Tibial artery (tissue), 4 donors: ENCODE results near the gene BABAM2.

Experiments used
- DNase-seq, 2 donors: peaks; one replicate each; pipeline ENCODE4 v3.0.0-alpha.2; 2019
- H3K27ac ChIP-seq, 2 donors: fragments of 200-600 bp; sonication (generic) in 1 of 2; 1 replicate in 1 of 2; 2 replicates in 1 of 2; pipeline ENCODE4 v1.5.1; 2018 to 2019; ENCODE audit warnings: mild to moderate bottlenecking in 1 of 2
- H3K27me3 ChIP-seq, 2 donors: fragments of 200-600 bp; sonication (generic) in 1 of 2; one replicate each; pipeline versions ENCODE4 v1.5.1 to v1.6.0; 2016 to 2019
- H3K36me3 ChIP-seq, 3 donors: fragments of 200-600 bp; sonication (generic) in 2 of 3; one replicate each; pipeline ENCODE4 v1.5.1; 2016 to 2019; ENCODE audit warnings: mild to moderate bottlenecking in 2 of 3
- H3K4me1 ChIP-seq, 4 donors: fragments of 200-600 bp; sonication (generic) in 2 of 4; 1 replicate in 3 of 4; 2 replicates in 1 of 4; pipeline ENCODE4 v1.5.1; 2016 to 2019
- H3K4me3 ChIP-seq, 2 donors: fragments of 200-600 bp; sonication (generic) in 1 of 2; 1 replicate in 1 of 2; 2 replicates in 1 of 2; pipeline ENCODE4 v1.5.1; 2018 to 2019; ENCODE audit warnings: mild to moderate bottlenecking in 2 of 2
- H3K9me3 ChIP-seq, 3 donors: fragments of 200-600 bp; sonication (generic) in 1 of 3; one replicate each; pipeline ENCODE4 v1.5.1; 2016 to 2019
- intact Hi-C: fragments of 100-400 bp; cut with DNase I; formaldehyde crosslinking; loops from one replicate; pipeline ENCODE4 v1.15.0; 2023; ENCODE audit warnings: low total_unique reads
- TF ChIP-seq, protein P1 (sequence below), 2 experiments: fragments of 200-600 bp in 1 of 2; fragments of 450-650 bp in 1 of 2; IDR thresholded peaks; one replicate each; pipeline ENCODE4 v1.5.1; 2017 to 2019; ENCODE audit warnings: antibody characterized with exemption in 2 of 2, mild to moderate bottlenecking in 1 of 2, moderate library complexity in 1 of 2

BABAM2 gene

GRCh38 chr2:28325173-28325566, 434.6 kb downstream of the BABAM2 start:
- intact Hi-C loops, result no loop called here
- Histone ChIP-seq H3K4me1 (peaks cover 0 to 75% (median 31%) of the 10 kb centered on the region in 4 donors), H3K9me3 (no peaks in the 10 kb centered on the region), H3K27ac (no peak overlapping the region), H3K36me3 (no peaks in the 10 kb centered on the region), H3K27me3 (no peaks in the 10 kb centered on the region), H3K4me3 (no peak overlapping the region)
- no peak for DNase-seq
- TF ChIP-seq, protein P1, sequence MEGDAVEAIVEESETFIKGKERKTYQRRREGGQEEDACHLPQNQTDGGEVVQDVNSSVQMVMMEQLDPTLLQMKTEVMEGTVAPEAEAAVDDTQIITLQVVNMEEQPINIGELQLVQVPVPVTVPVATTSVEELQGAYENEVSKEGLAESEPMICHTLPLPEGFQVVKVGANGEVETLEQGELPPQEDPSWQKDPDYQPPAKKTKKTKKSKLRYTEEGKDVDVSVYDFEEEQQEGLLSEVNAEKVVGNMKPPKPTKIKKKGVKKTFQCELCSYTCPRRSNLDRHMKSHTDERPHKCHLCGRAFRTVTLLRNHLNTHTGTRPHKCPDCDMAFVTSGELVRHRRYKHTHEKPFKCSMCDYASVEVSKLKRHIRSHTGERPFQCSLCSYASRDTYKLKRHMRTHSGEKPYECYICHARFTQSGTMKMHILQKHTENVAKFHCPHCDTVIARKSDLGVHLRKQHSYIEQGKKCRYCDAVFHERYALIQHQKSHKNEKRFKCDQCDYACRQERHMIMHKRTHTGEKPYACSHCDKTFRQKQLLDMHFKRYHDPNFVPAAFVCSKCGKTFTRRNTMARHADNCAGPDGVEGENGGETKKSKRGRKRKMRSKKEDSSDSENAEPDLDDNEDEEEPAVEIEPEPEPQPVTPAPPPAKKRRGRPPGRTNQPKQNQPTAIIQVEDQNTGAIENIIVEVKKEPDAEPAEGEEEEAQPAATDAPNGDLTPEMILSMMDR (IDR thresholded peaks at IDR 0.05), result no peak

DNA sequence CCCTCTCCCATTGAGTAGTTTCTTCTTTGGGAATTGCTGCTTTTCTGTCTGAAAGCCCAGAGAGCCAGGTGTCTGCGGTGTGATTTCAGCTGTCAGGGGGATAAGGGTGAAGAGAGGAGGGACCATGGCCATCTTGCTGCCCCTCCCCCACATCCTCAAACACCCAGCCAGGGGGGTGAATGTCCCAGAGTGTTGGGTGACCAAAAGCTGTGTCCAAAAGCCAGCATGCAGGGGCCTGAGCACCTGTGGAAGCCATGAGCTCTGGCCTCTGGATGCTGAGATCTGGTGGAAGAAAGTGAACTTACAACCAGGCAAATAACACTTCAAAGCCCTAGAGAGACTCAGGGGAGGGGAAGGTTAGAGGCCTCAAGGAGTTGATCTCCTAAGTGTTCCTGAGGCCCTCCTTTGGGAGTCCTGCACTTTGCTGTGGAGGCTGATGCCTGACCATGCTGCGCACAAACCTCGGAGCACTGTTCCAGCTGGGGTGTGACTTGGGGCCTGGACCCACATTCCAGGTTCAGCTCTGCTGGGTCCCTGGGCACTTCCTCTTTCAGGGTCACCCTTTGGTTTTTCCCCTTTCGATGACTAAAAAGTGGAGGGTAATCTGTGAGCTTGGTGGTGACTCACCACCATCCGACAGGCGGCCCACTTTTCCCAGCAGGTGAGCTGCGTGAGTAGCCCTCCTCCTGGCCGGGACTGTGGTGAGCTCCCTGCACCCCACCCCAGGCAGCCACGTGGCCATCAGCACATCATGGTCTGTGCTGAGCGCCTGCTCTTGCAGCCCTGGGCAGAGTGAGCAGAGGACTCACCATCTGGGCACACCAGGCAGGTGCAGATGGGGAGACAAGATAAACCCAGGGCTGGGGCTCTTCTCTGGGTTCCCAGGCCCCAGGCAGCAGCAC, 435.3 kb downstream of the BABAM2 start:
- H3K4me3 ChIP-seq, result no peak overlapping the region
- H3K9me3 ChIP-seq, result no peaks in the 10 kb centered on the region
- TF ChIP-seq, protein P1 (IDR thresholded peaks at IDR 0.05), result no peak
- no peak for DNase-seq
- H3K4me1 ChIP-seq, result peaks cover 0 to 69% (median 27%) of the 10 kb centered on the region in 4 donors
- peak overlapping the region; percentile 50 to 60 for H3K27ac ChIP-seq
- no peaks in the 10 kb centered on the region for H3K36me3 ChIP-seq
- H3K27me3 ChIP-seq, result no peaks in the 10 kb centered on the region
- intact Hi-C loops, result no loop called here

DNA sequence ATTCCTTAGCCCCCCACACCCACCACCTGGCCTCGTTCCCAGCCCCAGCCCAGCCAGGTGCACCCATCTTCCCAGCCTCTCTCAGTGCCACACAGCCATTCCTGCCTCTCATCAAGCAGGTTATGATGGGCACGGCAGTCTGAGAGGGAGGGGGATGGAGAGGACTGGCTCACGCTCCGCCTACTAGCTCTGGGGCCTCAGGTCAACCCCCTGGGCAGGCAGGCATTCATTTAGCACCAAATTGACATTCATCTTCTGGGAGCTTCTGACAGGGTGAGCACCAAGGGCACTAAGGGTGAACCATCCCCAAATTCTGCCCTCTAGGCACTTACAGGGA, 435.9 kb downstream of the BABAM2 start:
- H3K4me3 ChIP-seq, result no peak overlapping the region
- TF ChIP-seq, protein P1 (IDR thresholded peaks at IDR 0.05), result no peak
- peaks cover 0 to 62% (median 27%) of the 10 kb centered on the region in 4 donors for H3K4me1 ChIP-seq
- no peaks in the 10 kb centered on the region for H3K27me3 ChIP-seq
- H3K9me3 ChIP-seq, result no peaks in the 10 kb centered on the region
- no peaks in the 10 kb centered on the region for H3K36me3 ChIP-seq
- DNase-seq, result no peak
- intact Hi-C loops, result no loop called here
- peak overlapping the region; percentile 50 to 60 for H3K27ac ChIP-seq

GRCh38 chr2:28326881-28327505, 436.5 kb downstream of the BABAM2 start:
- Histone ChIP-seq H3K27me3 (no peaks in the 10 kb centered on the region), H3K9me3 (no peaks in the 10 kb centered on the region), H3K27ac (peak overlapping the region; percentile 50 to 60), H3K4me1 (peaks cover 0 to 57% (median 27%) of the 10 kb centered on the region in 4 donors), H3K4me3 (no peak overlapping the region), H3K36me3 (no peaks in the 10 kb centered on the region)
- intact Hi-C loops, result no loop called here
- TF ChIP-seq, protein P1 (IDR thresholded peaks at IDR 0.05), result no peak
- DNase-seq, result peak in 1 of 2 donors; percentile 83

- intact Hi-C loops, result no loop called here
- Histone ChIP-seq H3K36me3 (no peaks in the 10 kb centered on the region), H3K27ac (peak overlapping the region; percentile 50 to 60), H3K4me3 (no peak overlapping the region), H3K27me3 (no peaks in the 10 kb centered on the region), H3K9me3 (no peaks in the 10 kb centered on the region), H3K4me1 (peaks cover 0 to 51% (median 27%) of the 10 kb centered on the region in 4 donors)
- TF ChIP-seq, protein P1 (IDR thresholded peaks at IDR 0.05), result no peak
- no peak for DNase-seq
These were observed 437.0 kb downstream of the BABAM2 start for GRCh38 chr2:28327581-28327955.
